Endothelial cell of umbilical vein (primary cell): ENCODE measurements around the gene ZC3H12C. TPM values are rescaled to one million over a fixed set of nuclear protein-coding genes. Genes with fewer than 3 reads are reported as not detected.

Experiments
- BruUV-seq: library from RNA; stranded (reverse); fragments of 400-500 nt; replicated peaks from 2 replicates; lab custom pipeline; 2021; lab: Mats Ljungman, UMichigan
- CTCF ChIA-PET: fragments of 300-600, 350-600 bp; sonication (Branson Sonifier 250); formaldehyde crosslinking; loops from one replicate; lab custom pipeline; 2021; ENCODE audit warnings: antibody characterized with exemption, inconsistent platforms; lab: Charles Lee
- POLR2A ChIA-PET: fragments of 300-600, 350-600 bp; sonication (Branson Sonifier 250); formaldehyde crosslinking; loops from one replicate; lab custom pipeline; 2021; ENCODE audit warnings: antibody characterized with exemption, inconsistent platforms; lab: Charles Lee
- DNase-seq: peaks from one replicate; pipeline ENCODE4 v3.0.0-alpha.2; 2011; ENCODE audit warnings: low read depth, low spot score
- FAIRE-seq: peaks from 2 replicates; lab custom pipeline; 2011; peaks lifted over from hg19 to GRCh38; lab: Jason Lieb, UNC
- H2AFZ ChIP-seq: 2 replicates; pipeline ENCODE4 v1.6.0; 2012; ENCODE audit warnings: low read depth, low read length, control low read depth, inconsistent platforms
- H3K27ac ChIP-seq: 2 replicates; pipeline ENCODE4 v1.5.1; 2011; ENCODE audit warnings: low read depth, mild to moderate bottlenecking, control low read depth, low read length, moderate library complexity; ENCODE audit not compliant: insufficient read depth
- H3K27me3 ChIP-seq, 2 experiments: 2 replicates each; pipeline versions ENCODE4 v1.6.0 to v1.6.1; 2011; ENCODE audit warnings: low read length in 2 of 2, mixed read lengths in 1 of 2; ENCODE audit not compliant: control insufficient read depth in 2 of 2, insufficient read depth in 2 of 2
- H3K36me3 ChIP-seq, 2 experiments: 2 replicates in 1 of 2; 3 replicates in 1 of 2; pipeline ENCODE4 v1.5.1; 2011; ENCODE audit warnings: low read length in 2 of 2, mild to moderate bottlenecking in 1 of 2, moderate library complexity in 1 of 2; ENCODE audit not compliant: control insufficient read depth in 2 of 2, insufficient read depth in 2 of 2; ENCODE audit errors: extremely low read depth in 1 of 2
- H3K4me1 ChIP-seq: 3 replicates; pipeline ENCODE4 v1.5.1; 2011; ENCODE audit warnings: mild to moderate bottlenecking, low read length; ENCODE audit not compliant: control insufficient read depth, insufficient read depth; ENCODE audit errors: extremely low read depth
- H3K4me2 ChIP-seq: 2 replicates; pipeline ENCODE4 v1.6.1; 2011; ENCODE audit warnings: low read length, control low read depth, mixed read lengths; ENCODE audit not compliant: insufficient read depth
- H3K4me3 ChIP-seq, 3 experiments: fragments of 200-600 bp in 1 of 3; sonication (generic), shearing (Covaris generic) in 1 of 3; replicated peaks in 1 of 3; 2 replicates each; pipeline ENCODE4 v1.5.1; 2011 to 2016; ENCODE audit warnings: control low read depth in 3 of 3, low read length in 3 of 3, mild to moderate bottlenecking in 2 of 3, inconsistent platforms in 1 of 3, low read depth in 1 of 3, moderate library complexity in 1 of 3; ENCODE audit not compliant: insufficient read depth in 1 of 3
- H3K79me2 ChIP-seq: 2 replicates; pipeline ENCODE4 v1.6.0; 2012; ENCODE audit warnings: low read length, inconsistent platforms; ENCODE audit not compliant: control insufficient read depth, insufficient read depth
- H3K9ac ChIP-seq: replicated peaks from 2 replicates; pipeline ENCODE3; 2011; ENCODE audit warnings: low read length, control low read depth; ENCODE audit not compliant: insufficient read depth; ENCODE audit errors: extremely low read depth
- H3K9me1 ChIP-seq: replicated peaks from 3 replicates; pipeline ENCODE4 v1.6.0; 2011; ENCODE audit warnings: mild to moderate bottlenecking, low read length; ENCODE audit not compliant: control insufficient read depth, insufficient read depth; ENCODE audit errors: extremely low read depth
- H3K9me3 ChIP-seq: replicated peaks from 2 replicates; pipeline ENCODE4 v1.5.1; 2012; ENCODE audit warnings: low read length, inconsistent platforms; ENCODE audit not compliant: control insufficient read depth, insufficient read depth
- H4K20me1 ChIP-seq: replicated peaks from 2 replicates; pipeline ENCODE3; 2011; ENCODE audit warnings: mild to moderate bottlenecking, low read length; ENCODE audit not compliant: control insufficient read depth, insufficient read depth; ENCODE audit errors: extremely low read depth
- CTCF ChIP-seq, 2 donors: IDR thresholded peaks; 1 replicate in 1 of 2; 2 replicates in 1 of 2; pipeline ENCODE4 v1.5.1; 2011; ENCODE audit warnings: low read length in 2 of 2, mild to moderate bottlenecking in 2 of 2, moderate library complexity in 2 of 2, control low read depth in 1 of 2, inconsistent platforms in 1 of 2, low read depth in 1 of 2; ENCODE audit not compliant: insufficient read depth in 1 of 2; ENCODE audit errors: extremely low read depth in 1 of 2
- EZH2 ChIP-seq: IDR thresholded peaks from 2 replicates; pipeline ENCODE4 v1.6.1; 2012; ENCODE audit warnings: borderline replicate concordance, low read depth, mild to moderate bottlenecking, moderate library complexity, low read length, inconsistent platforms; ENCODE audit not compliant: severe bottlenecking
- FOS ChIP-seq: IDR thresholded peaks from 2 replicates; pipeline ENCODE4 v1.6.1; 2011; ENCODE audit warnings: mild to moderate bottlenecking, low read length, moderate library complexity, borderline replicate concordance; ENCODE audit not compliant: insufficient read depth
- GATA2 ChIP-seq: IDR thresholded peaks from 2 replicates; pipeline ENCODE4 v1.7.0; 2011; ENCODE audit warnings: low read depth, mild to moderate bottlenecking, moderate library complexity, mixed read lengths, low read length; ENCODE audit not compliant: insufficient read length, insufficient read depth
- JUN ChIP-seq: IDR thresholded peaks from 2 replicates; pipeline ENCODE4 v1.6.1; 2011; ENCODE audit warnings: borderline replicate concordance, low read depth; ENCODE audit not compliant: insufficient read length, insufficient read depth
- POLR2AphosphoS5 ChIP-seq: IDR thresholded peaks from 2 replicates; pipeline ENCODE4 v1.6.1; 2012; ENCODE audit warnings: low read depth, mild to moderate bottlenecking, control low read depth, low read length, moderate library complexity; ENCODE audit not compliant: insufficient read depth
- dilution Hi-C: fragments of 300-500 bp; cut with MboI; formaldehyde crosslinking; loops from one replicate; pipeline ENCODE4 v1.15.0; 2019; ENCODE audit warnings: low sequenced_read_pairs; ENCODE audit not compliant: extremely low pct_ligation_motif_present
- intact Hi-C: fragments of 100-400 bp; cut with micrococcal nuclease; formaldehyde crosslinking; loops from one replicate; pipeline ENCODE4 v1.10.0; 2022
- polyA plus RNA-seq, 4 experiments: library from polyadenylated mRNA; depleted of rRNA in 3 of 4; stranded (reverse) in 3 of 4; unstranded in 1 of 4; fragments of >200 nt; gene quantifications; 2 replicates each; pipeline versions ENCODE4 v1.2.1 to v1.2.3, GENCODE V29; 2011 to 2012; ENCODE audit warnings: missing spikeins in 1 of 4
- total RNA-seq: library from RNA; stranded (reverse); gene quantifications from 2 replicates; pipeline ENCODE4 v1.2.3, GENCODE V29; 2021
- TF ChIP-seq, protein P1 (sequence below): IDR thresholded peaks from 2 replicates; pipeline ENCODE4 v1.6.1; 2011; ENCODE audit not compliant: insufficient read depth, insufficient read length

Gene ZC3H12C
- total and polyA plus RNA-seq, 2 donors (not counting 3 experiments of a cell fraction or from before 2014, with no cell fraction given), result 5.5 to 14.7 TPM

DNA sequence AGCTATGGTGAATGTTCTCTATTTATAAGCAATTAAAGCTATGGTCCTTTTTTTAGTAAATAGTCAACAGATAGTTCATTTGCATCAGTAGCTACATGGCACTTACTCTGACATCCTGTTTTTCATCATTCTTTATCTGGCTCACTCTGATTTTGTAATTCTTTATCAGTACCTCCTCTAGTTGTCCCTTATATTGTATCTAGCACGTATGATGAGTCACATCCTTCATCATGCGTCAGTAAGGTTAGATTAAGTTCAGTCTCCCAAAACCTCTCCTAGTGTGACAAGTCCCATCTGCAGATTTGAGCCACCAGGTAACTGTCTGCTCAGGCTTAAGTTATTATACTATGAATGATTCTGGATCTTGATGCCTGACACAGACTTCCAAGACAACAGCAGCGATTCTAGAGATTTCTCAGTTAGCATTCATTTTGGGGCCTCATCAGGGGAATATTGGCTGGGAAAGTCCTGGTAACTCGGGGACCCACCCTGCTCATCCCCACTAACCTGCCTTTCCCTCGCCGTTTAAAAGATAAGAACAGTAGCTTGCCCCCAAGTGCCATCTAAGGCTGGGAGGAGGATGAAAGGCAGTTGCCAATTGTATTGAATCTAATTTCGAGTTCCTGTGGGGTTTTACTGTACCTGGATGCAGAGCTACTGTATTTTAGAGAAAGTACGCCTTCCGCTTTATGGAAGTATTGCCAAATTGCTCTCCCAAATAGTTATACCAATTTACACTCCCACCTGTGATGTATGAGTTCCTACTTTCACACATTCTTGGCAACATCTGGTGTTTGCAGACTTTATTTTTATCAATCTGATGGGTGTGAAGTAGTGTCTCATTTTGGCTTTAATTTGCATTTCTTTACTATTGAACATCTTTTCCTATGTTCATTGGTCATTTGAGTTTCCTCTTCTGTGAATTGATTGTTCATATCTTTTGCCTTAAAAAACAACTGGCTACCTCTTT is 55.9 kb downstream of the ZC3H12C start:
- H3K4me3 ChIP-seq, result no peak overlapping the region
- no peaks in the 10 kb centered on the region for H3K27me3 ChIP-seq
- H2AFZ ChIP-seq, result no peak overlapping the region
- ChIA-PET CTCF (interaction anchor here (0.9 to 1.7 kb wide), 5 partner anchors 10 to 296 kb away, joined by 3 to 4 read pairs (median 3); no protein-coding TSS in a partner anchor), POLR2A (no interaction called here)
- DNase-seq (peak; percentile 79), FAIRE-seq (peak; percentile 57)
- H3K27ac ChIP-seq, result peak overlapping the region; percentile 74
- H3K4me2 ChIP-seq, result peak overlapping the region; percentile 75
- TF ChIP-seq JUN (peak; percentile 91), GATA2 (peak; percentile 77), POLR2AphosphoS5 (peak; percentile 64), EZH2 (no peak), FOS (peak; percentile 87), CTCF (IDR thresholded peaks at IDR 0.05; ENCODE audit: extremely low read depth in 1 of 2, insufficient read depth in 1 of 2, low read depth in 1 of 2, low read length in 2 of 2) (no peak)
- TF ChIP-seq, protein P1, sequence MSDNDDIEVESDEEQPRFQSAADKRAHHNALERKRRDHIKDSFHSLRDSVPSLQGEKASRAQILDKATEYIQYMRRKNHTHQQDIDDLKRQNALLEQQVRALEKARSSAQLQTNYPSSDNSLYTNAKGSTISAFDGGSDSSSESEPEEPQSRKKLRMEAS, result no peak
- intact Hi-C loops, result loop anchor here (1.0 to 2.0 kb wide), 3 partner anchors 48 to 203 kb away; no protein-coding TSS in a partner anchor
- H3K4me1 ChIP-seq, result peaks cover 33% of the 10 kb centered on the region
- H3K36me3 ChIP-seq, result no peaks in the 10 kb centered on the region
- BruUV-seq, result no TSS peak
- H3K9ac ChIP-seq, result peak overlapping the region; percentile 7
- no peaks in the 10 kb centered on the region for H3K9me3 ChIP-seq
- no peaks in the 10 kb centered on the region for H4K20me1 ChIP-seq
- no peaks in the 10 kb centered on the region for H3K9me1 ChIP-seq
- dilution Hi-C loops, result no loop called here
- H3K79me2 ChIP-seq, result peaks cover 46% of the 10 kb centered on the region
